Right hindlimb (tissue), 1 donor: ENCODE results near the gene MSRB1.
A peak's percentile ranks its signal among the peaks of the same experiment; 100 is the strongest.
"Not testable (repeated sequence)": the region's sequence is repeated elsewhere in the genome, so short reads cannot be mapped to it uniquely, and the experiment has no call there.

ENCODE experiments used
- DNase-seq: peaks from one replicate; pipeline ENCODE4 v3.0.0-alpha.2; 2018

MSRB1 gene

DNA sequence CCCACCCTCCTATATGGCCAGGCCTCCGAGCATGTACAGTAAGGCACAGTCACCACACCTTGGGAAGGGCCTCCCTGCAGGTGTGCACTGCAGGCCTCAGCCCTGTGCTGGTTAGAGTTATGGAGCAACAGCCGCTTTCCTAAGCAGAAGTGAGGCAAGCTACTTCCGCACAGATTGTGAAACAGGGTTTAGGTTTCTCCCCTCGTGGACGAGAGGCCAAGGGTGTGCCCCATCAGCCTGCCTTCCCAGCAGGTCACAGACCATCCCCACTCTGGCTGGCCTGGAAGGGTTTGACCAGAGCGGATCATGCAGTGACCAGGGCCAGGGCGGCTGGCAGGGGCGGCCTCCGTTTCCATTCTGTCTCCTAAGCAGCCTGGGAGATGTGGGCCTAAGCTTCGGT, 4.7 kb downstream of the MSRB1 start:
- DNase-seq = peak; percentile 21

DNA sequence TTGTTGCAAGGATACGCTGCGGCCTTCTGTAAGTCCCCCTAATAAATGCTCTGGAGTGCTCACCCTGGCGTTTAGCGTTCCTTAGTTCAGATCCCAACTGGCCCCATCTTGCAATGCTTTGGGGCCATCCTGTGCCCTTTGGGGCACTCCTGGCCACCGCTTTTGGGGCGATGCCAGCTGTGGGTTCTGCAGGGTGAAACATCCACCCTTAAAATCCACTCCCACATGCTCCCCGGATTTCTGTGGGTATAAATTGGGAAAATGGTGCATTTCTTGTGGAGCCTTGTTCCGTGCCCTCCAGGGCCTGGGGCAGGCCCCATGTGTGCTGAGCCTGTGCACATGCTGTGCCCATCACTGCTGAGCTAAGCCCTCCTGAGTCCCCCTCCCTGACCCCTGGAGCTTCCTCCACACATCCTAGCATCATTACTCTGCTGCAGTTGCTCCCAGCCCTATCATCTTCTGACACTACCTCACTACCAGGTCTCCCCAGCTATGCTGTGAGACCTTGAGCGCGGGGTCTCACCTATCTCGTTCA, 6.0 kb downstream of the MSRB1 start:
- no peak for DNase-seq

- no peak for DNase-seq
These were observed 9.8 kb downstream of the MSRB1 start for GRCh38 chr16:1933097-1933661.

GRCh38 chr16:1932050-1933028, 10.7 kb downstream of the MSRB1 start:
- peak; percentile 20 for DNase-seq

- no peak for DNase-seq
These were observed 12.7 kb downstream of the MSRB1 start for GRCh38 chr16:1930338-1930720.

GRCh38 chr16:1929578-1930337, 13.2 kb downstream of the MSRB1 start:
- peak; percentile 93 for DNase-seq

- peak; percentile 49 for DNase-seq
These were observed 13.9 kb downstream of the MSRB1 start for GRCh38 chr16:1929105-1929504.

DNA sequence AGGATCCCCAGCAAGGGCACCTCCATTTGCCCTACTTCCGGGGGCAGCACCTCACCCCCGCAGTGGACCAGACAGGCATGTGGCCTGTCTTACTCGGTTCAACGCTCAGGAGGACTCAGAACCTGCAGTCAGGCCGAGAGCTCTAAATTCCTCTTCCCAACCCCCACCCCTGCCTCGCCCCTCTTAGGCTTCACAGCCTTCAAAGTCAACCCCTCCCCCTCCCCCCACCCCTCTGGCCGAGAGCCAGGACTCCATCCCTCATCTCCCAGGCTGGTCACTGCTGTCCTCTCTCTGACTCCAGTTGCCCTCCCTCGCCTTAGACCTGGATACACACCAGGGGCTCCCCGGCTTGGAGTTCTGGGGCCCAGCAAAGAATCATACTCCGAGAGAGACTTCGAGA, 16.7 kb downstream of the MSRB1 start:
- DNase-seq = no peak

GRCh38 chr16:1924095-1924494, 18.9 kb downstream of the MSRB1 start:
- DNase-seq = no peak

DNA sequence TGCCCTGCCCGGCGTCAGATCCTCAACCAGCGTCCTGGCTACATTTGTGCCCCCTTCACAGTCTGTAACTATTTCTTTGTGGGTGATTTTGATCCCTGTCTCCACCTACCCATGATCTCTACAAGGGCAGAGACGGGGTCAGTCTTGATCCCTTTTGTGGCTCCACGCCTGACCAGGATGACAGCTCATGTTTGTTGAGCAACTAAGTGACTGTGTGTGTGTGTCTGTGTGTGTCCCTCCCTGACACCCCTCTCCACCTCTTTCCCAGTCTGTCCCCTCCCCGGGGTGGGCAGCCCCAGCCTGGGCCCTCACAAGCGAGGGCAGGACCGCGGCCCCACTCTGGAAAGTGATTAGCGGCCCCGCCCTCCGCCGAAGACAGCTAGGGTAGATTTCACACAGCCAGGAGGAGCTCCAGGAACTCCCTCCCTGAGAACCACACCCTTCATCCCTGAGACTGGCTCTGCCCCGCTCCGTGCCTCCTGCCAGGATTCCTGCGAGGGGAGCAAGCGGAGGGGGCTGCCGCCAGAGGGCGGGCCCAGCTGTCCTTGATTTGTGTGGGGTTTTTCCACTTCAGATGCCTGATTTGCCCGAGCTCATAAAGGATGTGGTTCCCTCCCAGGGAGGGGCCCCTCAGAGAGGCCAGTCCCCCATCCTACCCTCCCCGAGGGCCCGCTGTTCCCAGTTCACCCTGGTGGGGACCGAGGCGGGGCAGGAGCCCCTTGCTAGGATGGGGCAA, 19.5 kb downstream of the MSRB1 start:
- DNase-seq = peak; percentile 61

DNA sequence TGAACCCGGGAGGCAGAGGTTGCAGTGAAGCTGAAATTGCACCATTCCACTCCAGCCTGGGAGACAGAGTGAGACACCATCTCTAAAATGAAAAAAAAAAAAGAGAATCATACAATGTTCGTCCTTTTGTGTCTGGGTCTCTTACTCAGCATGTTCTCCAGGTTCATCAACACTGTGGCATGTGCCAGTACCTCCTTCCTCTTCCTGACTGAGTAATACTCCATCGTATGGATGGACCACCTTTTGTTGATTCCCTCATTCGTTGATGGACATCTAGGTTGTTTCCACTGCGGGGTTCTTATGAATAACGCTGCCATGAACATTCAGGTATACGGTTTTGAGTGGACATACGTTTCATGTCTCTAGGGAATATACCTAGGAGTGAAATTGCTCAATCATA, 20.6 kb downstream of the MSRB1 start:
- no peak for DNase-seq

DNA sequence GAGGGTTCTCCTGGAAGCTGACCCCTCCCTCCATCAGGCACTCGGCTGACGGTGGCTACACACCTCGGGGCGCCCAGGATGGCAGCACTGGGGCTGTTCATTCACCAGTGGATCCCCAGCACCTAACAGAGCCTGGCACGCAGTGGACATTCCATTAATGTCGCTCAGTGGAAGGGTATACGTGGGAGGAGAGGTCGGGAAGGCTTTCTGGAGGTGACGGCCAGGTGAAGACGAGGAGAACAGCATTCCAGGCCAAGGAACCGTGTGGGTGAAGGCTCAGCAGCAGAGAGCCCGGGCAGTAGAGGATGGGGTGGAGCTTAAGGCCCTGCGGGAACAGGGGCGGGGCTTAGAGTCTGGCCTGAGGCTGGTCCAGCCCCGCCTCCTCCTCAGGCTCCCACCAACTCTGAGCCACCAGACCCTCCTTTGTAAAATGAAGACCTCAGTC, 22.2 kb downstream of the MSRB1 start:
- no peak for DNase-seq

GRCh38 chr16:1920122-1920521, 22.9 kb downstream of the MSRB1 start:
- DNase-seq = not testable (repeated sequence)

DNA sequence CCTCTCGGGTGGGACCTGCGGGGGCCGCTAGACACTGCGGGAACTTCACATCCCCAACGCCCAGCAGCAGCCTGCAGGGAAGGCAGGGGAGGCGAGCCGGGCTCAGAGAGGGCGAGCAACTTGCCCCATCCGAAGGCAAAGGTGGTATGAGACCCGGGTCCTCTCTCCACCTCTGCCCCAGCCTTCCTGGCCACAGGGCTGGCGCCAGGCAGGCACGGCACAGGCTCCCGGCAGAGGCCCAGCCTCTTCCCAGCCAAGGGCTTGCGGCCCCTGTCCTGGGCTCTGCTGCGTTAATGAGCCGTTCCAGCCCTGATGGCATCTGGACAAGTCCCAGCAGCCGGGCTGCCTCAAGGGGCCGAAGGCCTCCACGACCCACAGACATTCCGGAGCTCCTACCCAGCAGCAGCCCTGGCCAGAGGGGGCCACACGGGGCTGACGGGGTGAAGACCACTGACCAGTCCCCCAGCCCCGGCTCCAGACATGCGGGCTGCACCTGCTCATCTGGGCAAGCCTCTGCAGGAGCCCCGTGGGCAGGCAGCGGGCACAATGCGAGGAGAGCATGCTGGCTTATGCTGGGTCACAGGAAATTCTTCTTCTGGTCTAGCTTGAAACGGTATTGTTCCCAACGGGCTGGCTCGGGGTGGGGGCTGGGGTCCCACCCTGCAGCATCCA, 23.5 kb downstream of the MSRB1 start:
- DNase-seq = no peak

DNA sequence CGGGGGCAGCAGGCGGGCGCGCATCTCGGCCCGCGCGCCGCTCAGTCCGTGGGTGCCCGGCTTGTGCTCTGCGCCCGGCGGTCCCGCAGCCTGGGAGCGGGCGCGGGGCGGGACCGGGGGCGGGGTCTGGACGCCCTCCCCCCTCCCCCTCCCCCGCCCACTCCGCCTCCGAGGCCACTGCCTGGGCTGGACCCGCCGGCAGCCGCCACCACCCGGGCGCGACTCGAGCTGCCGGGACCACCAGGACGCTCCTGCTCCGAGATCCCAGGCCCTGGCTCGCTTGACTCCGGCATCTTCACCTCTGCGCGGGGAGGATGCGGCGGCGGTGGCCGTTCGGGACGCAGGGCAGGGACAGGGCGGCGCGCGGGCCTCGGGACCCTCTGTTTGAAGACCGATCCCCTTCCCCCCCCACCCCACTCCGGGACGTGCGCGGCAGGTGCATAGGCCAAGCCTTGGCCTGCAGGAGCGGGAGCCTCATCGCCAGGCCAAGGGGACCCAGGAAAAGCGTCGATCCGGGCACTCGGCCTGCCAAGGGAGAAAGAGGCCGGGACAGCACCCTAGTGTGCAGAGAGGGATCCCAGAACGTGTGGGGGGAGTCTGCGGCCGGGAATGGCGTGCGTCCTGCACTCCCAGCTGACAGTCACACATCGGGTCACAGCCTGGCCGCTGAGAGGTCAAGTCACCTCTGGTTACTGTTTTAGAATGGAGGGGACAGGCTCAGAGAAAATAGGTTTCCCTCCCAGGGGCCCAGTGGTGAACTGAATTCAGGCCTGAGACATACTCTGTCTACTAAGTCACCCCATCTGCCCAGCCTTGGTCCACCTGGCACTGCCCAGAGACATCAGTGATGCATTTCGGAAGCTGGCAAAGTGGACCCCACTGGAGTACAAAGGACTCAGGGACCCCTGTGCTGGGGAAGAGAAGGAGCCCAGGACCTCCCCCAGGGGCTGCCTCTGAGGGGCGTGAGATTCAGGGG, 24.4 kb downstream of the MSRB1 start, which contains the start of gene HS3ST6:
TSS of gene HS3ST6 (minus strand) at position 65 of the 976 bp plus-strand sequence. CDS start 92 bp downstream, outside the sequence.
- no peak for DNase-seq

- no peak for DNase-seq
These were observed 25.2 kb downstream of the MSRB1 start for GRCh38 chr16:1917665-1918350.

GRCh38 chr16:1917056-1917664, 25.8 kb downstream of the MSRB1 start:
- DNase-seq = no peak

DNA sequence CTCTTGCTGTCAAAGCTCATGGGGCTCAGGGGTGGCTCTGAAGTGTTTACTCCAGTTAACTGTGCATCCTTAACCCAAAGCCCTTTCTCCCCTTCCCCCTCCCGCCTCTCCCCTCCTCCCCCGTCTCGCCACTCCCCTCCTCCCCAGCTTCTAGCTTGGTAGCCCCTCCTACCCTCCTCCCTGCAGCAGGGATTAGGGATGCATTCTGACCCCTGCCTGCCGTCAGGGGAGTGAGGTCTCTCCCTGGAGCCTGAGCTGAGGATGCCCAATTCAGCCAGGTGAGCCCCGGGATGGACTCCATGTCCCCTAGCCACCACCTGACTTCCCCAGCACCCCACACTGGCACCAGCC, 26.4 kb downstream of the MSRB1 start:
- no peak for DNase-seq
